GM10266 (cell line): Measurements from ENCODE around the gene TUBB3.
"Not testable (repeated sequence)": the region's sequence is repeated elsewhere in the genome, so short reads cannot be mapped to it uniquely, and the experiment has no call there.

Source experiments
- DNase-seq: peaks from one replicate; pipeline ENCODE4 v3.0.0; 2012; ENCODE audit errors: extremely low spot score
- CTCF ChIP-seq: IDR thresholded peaks from 2 replicates; pipeline ENCODE4 v1.5.1; 2012; ENCODE audit warnings: mild to moderate bottlenecking, low read depth; ENCODE audit not compliant: control insufficient read depth, insufficient read depth; ENCODE audit errors: missing control alignments

Gene TUBB3

GRCh38 chr16:89922884-89923639, at the start of gene TUBB3:
TUBB3 (plus strand) TSS chr16:89923342; CDS start chr16:89923402, 60 bp downstream.
- DNase-seq, result peak; percentile 89
- TF ChIP-seq CTCF, result no peak

- DNase-seq, result peak; percentile 99
- TF ChIP-seq CTCF, result no peak
Observed at GRCh38 chr16:89873972-89874689, 49.0 kb upstream of the TUBB3 start.

- DNase-seq, result not testable (repeated sequence)
Observed at GRCh38 chr16:89879123-89879522, 44.0 kb upstream of the TUBB3 start.

- no peak for DNase-seq
- no peak for TF ChIP-seq CTCF
Observed at GRCh38 chr16:89880477-89881367, 42.4 kb upstream of the TUBB3 start.

- TF ChIP-seq CTCF, result no peak
- no peak for DNase-seq
Observed at GRCh38 chr16:89881368-89881730, 41.8 kb upstream of the TUBB3 start.

GRCh38 chr16:89883346-89884040, 39.6 kb upstream of the TUBB3 start:
- TF ChIP-seq CTCF, result no peak
- DNase-seq, result no peak

- no peak for DNase-seq
- TF ChIP-seq CTCF, result no peak
Observed at GRCh38 chr16:89884041-89884421, 39.1 kb upstream of the TUBB3 start.
